GM21360 (cell line): ENCODE data around the gene CCDC174.
"Not testable (repeated sequence)": the region's sequence is repeated elsewhere in the genome, so short reads cannot be mapped to it uniquely, and the experiment has no call there.

Source experiments
- ATAC-seq: cut with Tn5 transposase; IDR thresholded peaks from one replicate; pipeline ENCODE4 v1.9.1; 2021; ENCODE audit warnings: mild to moderate bottlenecking, moderate library complexity; ENCODE audit not compliant: unreplicated experiment

CCDC174 gene

GRCh38 chr3:14651440-14652251 is at the start of gene CCDC174:
TSS of gene CCDC174 (plus strand) at chr3:14651762. CDS start at chr3:14651837, 75 bp downstream.
- peak; percentile 98 for ATAC-seq

- no peak for ATAC-seq
Measured at GRCh38 chr3:14602006-14602803, 49.4 kb upstream of the CCDC174 start.

GRCh38 chr3:14602804-14603644 is 48.5 kb upstream of the CCDC174 start:
- no peak for ATAC-seq

GRCh38 chr3:14605067-14605466 is 46.5 kb upstream of the CCDC174 start:
- ATAC-seq, result no peak

- no peak for ATAC-seq
Measured at GRCh38 chr3:14605744-14606143, 45.8 kb upstream of the CCDC174 start.

- no peak for ATAC-seq
Measured at GRCh38 chr3:14606669-14607339, 44.8 kb upstream of the CCDC174 start.

GRCh38 chr3:14608298-14608697 is 43.3 kb upstream of the CCDC174 start:
- ATAC-seq, result no peak

- not testable (repeated sequence) for ATAC-seq
Measured at GRCh38 chr3:14609058-14609457, 42.5 kb upstream of the CCDC174 start.

GRCh38 chr3:14609506-14609905 is 42.1 kb upstream of the CCDC174 start:
- ATAC-seq, result no peak

GRCh38 chr3:14609941-14610340 is 41.6 kb upstream of the CCDC174 start:
- no peak for ATAC-seq

- ATAC-seq, result no peak
Measured at GRCh38 chr3:14614189-14614588, 37.4 kb upstream of the CCDC174 start.

GRCh38 chr3:14614862-14615261 is 36.7 kb upstream of the CCDC174 start:
- no peak for ATAC-seq

- ATAC-seq, result no peak
Measured at GRCh38 chr3:14616606-14617507, 34.7 kb upstream of the CCDC174 start.

- no peak for ATAC-seq
Measured at GRCh38 chr3:14617508-14618023, 34.0 kb upstream of the CCDC174 start.

GRCh38 chr3:14619605-14620004 is 32.0 kb upstream of the CCDC174 start:
- ATAC-seq, result no peak

- ATAC-seq, result no peak
Measured at GRCh38 chr3:14620512-14620911, 31.1 kb upstream of the CCDC174 start.

- ATAC-seq, result no peak
Measured at GRCh38 chr3:14621093-14621492, 30.5 kb upstream of the CCDC174 start.

- ATAC-seq, result no peak
Measured at GRCh38 chr3:14622368-14622767, 29.2 kb upstream of the CCDC174 start.

GRCh38 chr3:14623569-14624051 is 28.0 kb upstream of the CCDC174 start:
- no peak for ATAC-seq
